BLaER1 (cell line): ENCODE measurements around the gene IFFO2.

Experiments used
- H3K27ac ChIP-seq: shearing (Covaris generic); formaldehyde crosslinking; 2 replicates; pipeline ENCODE4 v1.8.1; 2022
- H3K27me3 ChIP-seq: shearing (Covaris generic); formaldehyde crosslinking; 2 replicates; pipeline ENCODE4 v1.8.1; 2022
- H3K36me3 ChIP-seq: shearing (Covaris generic); formaldehyde crosslinking; 2 replicates; pipeline ENCODE4 v1.8.1; 2022
- H3K4me1 ChIP-seq: shearing (Covaris generic); formaldehyde crosslinking; 2 replicates; pipeline ENCODE4 v1.8.1; 2022
- H3K4me2 ChIP-seq: shearing (Covaris generic); formaldehyde crosslinking; 2 replicates; pipeline ENCODE4 v1.8.1; 2022
- H3K4me3 ChIP-seq: shearing (Covaris generic); formaldehyde crosslinking; 2 replicates; pipeline ENCODE4 v1.8.1; 2022
- H3K9ac ChIP-seq: shearing (Covaris generic); formaldehyde crosslinking; 2 replicates; pipeline ENCODE4 v1.8.1; 2022
- H3K9me3 ChIP-seq: shearing (Covaris generic); formaldehyde crosslinking; 2 replicates; pipeline ENCODE4 v1.8.1; 2022
- H4K20me1 ChIP-seq: shearing (Covaris generic); formaldehyde crosslinking; 2 replicates; pipeline ENCODE4 v1.8.1; 2022
- Cebpa-rat ChIP-seq: shearing (Covaris generic); IDR thresholded peaks from 2 replicates; pipeline ENCODE4 v1.8.1; 2022

The IFFO2 gene

DNA sequence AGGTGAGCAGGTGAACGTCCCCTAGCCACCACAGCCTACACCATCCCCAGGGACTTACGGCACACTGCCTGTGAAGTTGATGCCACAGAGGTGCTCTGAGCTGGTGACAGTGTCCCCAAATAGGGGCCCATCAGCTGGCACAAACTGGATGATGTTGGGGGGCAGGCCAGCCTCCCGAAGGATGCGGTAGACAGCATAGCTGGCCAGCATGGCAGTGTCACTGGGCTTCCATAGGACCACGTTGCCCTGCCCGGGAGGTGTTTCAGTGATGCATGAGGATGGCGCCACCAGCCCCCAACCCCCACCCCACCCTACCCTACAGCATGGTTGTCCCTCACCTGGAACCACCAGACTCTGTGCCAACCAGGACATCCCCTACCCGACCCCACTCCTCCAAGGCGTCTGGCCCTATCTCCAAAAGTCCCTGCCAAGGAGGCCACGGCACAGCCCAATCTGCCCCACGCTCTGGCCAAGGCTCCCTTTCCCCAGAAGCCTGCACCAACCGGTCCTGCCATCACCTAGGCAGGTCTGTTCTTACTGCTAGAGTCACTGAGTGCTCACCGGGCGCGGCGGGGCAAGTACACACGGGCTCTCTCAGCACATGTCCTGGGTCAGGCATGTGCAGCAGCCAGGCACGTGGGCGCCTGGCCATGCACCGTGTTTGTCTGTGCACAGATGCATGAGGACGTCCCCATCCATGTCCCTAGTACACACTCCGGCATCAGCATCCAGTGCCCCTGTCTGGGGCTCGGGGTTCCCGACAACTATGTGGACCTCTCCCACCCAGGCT is 74.6 kb downstream of the IFFO2 start:
- Histone ChIP-seq H4K20me1 (no peaks in the 10 kb centered on the region), H3K27ac (no peak overlapping the region), H3K9ac (no peak overlapping the region), H3K4me2 (no peak overlapping the region), H3K36me3 (peaks cover 64% of the 10 kb centered on the region), H3K9me3 (no peaks in the 10 kb centered on the region), H3K27me3 (no peaks in the 10 kb centered on the region), H3K4me1 (no peaks in the 10 kb centered on the region), H3K4me3 (no peak overlapping the region)
- no peak for TF ChIP-seq Cebpa-rat

DNA sequence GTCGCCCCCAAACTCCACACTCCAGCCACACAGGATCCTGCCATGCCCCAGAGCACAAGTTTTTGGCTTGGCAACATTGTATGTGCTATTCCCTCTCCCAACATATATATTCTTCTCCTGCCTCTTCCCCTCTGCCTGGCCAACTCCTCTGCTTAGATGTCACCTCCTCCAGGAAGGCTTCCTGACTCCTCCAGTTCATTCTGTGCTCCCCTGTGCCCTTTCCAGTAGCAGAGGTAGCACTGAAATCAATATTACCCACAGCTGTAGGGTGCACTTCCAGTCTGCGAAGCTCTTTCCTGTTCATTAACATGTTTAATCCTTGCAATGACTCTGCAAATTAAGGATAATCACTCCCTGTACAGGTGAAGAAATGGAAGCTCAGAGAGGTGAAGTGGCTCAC is 75.3 kb downstream of the IFFO2 start:
- peaks cover 64% of the 10 kb centered on the region for H3K36me3 ChIP-seq

DNA sequence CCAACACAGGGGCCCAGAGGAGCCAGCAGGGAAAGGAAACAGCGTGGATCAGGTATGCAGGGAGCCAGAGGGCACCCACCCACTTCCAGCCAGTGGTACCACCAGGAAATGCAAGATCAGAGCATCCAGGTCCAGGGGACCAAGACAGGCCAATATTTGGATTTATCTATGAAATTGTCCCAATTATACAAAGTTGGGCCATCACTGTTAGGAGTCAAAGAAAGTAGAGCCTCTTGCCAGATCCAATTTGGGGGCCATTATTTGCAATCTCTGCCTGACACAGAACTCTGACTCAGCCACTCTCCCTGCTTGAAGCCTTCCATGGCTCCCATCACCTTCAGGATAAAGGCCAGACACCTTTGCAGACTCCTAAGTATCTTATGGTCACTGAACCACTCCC is 75.9 kb downstream of the IFFO2 start:
- no peaks in the 10 kb centered on the region for H4K20me1 ChIP-seq
- no peaks in the 10 kb centered on the region for H3K4me1 ChIP-seq
- TF ChIP-seq Cebpa-rat = no peak
- H3K4me2 ChIP-seq = no peak overlapping the region
- no peaks in the 10 kb centered on the region for H3K9me3 ChIP-seq
- H3K27me3 ChIP-seq = no peaks in the 10 kb centered on the region
- H3K4me3 ChIP-seq = no peak overlapping the region
- peaks cover 67% of the 10 kb centered on the region for H3K36me3 ChIP-seq
- H3K27ac ChIP-seq = no peak overlapping the region
- H3K9ac ChIP-seq = no peak overlapping the region

More for the DNA sequence above, 75.3 kb downstream of the IFFO2 start:
- Histone ChIP-seq H3K4me3 (no peak overlapping the region), H3K4me1 (no peaks in the 10 kb centered on the region), H3K4me2 (no peak overlapping the region), H3K27ac (no peak overlapping the region), H3K9me3 (no peaks in the 10 kb centered on the region), H4K20me1 (no peaks in the 10 kb centered on the region), H3K9ac (no peak overlapping the region), H3K27me3 (no peaks in the 10 kb centered on the region)
- TF ChIP-seq Cebpa-rat = no peak

DNA sequence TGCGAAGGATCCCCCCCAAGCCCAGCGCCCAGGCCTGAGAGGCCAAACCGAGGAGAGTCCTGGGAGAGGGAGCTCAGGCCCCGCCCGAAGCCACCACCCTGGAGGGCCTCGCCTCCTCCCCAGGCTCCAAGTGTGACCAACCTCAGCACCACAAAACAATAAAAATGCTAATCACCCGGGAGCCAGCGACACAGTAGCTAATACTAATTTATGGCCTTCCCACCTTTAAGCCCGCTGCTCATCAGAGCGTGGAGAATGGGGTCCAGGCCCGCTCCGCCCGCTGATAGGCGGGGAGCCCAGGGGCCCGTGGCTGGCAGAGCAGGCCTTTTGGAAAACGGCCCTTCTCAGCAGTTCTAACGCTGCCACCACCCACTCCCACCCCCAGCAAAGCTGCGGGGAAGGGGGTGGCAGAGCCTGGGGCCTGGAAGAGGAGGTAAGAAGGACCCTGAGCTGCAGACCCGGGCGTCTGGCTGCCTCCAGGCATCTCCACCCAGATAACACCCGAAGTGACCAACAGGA is 76.6 kb downstream of the IFFO2 start:
- Histone ChIP-seq H3K36me3 (peaks cover 67% of the 10 kb centered on the region), H3K4me3 (no peak overlapping the region), H3K27ac (no peak overlapping the region), H3K9ac (no peak overlapping the region), H3K9me3 (no peaks in the 10 kb centered on the region), H4K20me1 (no peaks in the 10 kb centered on the region), H3K4me2 (no peak overlapping the region), H3K4me1 (no peaks in the 10 kb centered on the region), H3K27me3 (no peaks in the 10 kb centered on the region)
- no peak for TF ChIP-seq Cebpa-rat

DNA sequence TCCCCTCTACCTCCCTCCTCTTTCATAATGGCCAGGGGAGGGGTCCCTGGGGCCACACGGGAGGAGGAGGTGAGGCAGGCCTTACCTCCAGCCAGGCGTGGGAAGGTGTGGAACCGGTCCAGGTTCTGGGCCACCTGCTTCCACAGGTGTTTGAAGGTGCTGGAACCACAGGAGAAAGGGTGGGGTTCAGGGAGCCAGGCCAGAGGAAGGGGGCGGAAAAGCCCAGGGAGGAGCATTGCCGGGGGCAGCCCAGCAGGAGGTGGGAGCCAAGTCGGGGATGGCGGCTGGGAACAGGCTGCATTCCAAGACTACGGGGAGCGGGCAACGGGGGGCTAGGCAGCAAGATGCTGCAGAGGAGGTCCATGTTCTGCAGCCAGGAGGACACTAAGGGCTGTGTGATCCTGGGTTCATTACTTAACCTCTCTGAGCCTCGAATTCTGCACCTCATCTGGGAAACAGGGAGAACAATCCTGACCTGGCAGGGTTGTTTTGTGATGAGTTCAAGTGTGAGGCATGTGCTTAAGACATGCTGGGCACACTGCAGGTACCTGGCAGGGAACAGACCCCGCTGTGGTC is 77.2 kb downstream of the IFFO2 start:
- TF ChIP-seq Cebpa-rat = no peak
- Histone ChIP-seq H3K9me3 (no peaks in the 10 kb centered on the region), H3K4me2 (no peak overlapping the region), H3K36me3 (peaks cover 66% of the 10 kb centered on the region), H4K20me1 (no peaks in the 10 kb centered on the region), H3K4me3 (no peak overlapping the region), H3K27me3 (no peaks in the 10 kb centered on the region), H3K27ac (no peak overlapping the region), H3K9ac (no peak overlapping the region), H3K4me1 (no peaks in the 10 kb centered on the region)

DNA sequence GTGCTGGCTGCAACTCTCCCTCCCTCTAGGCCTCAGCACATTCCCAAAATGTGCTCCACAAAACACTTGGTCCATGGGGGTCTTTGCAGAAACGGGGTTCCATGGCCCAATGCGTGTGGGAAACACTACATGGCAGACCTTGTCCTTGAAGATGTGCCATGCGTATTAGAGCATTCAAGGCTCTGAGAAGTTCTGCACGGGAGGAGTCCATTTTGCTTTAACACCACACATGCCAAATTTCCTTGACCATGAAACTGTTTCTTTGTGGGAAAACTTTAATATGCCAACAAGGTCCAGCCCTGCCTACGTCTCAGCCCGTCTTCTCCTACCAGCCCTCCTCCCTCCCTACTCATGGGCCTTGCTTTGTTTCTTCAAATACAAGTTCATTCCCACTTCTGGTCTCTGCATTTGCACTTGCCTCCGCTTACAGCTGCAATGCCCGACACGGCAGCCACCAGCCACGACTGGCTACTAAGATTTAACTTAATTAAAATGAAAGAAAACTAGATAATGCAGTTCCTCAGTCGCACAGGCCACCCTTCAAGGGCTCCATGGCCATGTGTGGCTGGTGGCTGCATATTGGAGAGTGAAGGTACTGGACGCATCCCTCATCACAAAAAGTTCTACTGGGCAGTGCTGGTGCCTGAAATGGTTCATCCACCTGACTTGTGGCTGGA is 77.8 kb downstream of the IFFO2 start:
- H3K4me1 ChIP-seq = no peaks in the 10 kb centered on the region
- peaks cover 66% of the 10 kb centered on the region for H3K36me3 ChIP-seq
- no peak overlapping the region for H3K9ac ChIP-seq
- no peaks in the 10 kb centered on the region for H4K20me1 ChIP-seq
- H3K9me3 ChIP-seq = no peaks in the 10 kb centered on the region
- H3K27me3 ChIP-seq = no peaks in the 10 kb centered on the region
- TF ChIP-seq Cebpa-rat = no peak
- H3K4me2 ChIP-seq = no peak overlapping the region
- H3K4me3 ChIP-seq = no peak overlapping the region
- no peak overlapping the region for H3K27ac ChIP-seq

DNA sequence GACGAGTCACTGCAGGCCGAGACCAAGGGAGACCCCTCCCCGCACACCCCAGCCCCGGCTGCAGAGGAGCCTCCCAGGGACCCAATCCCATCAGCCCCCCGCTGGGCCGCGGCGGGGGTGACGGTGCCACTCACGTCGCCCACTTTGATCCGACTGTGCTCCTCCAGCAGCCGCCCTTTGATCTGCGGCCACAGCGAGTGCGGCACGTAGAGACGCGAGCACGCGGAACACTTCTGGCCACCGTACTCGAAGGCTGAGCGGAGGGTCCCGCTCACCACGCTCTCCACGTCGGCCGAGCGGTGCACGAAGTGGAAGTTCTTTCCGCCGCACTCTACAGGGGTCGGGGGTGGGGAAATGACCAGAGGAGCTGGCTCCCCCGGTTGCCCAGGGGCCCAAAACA is 79.2 kb downstream of the IFFO2 start:
- Histone ChIP-seq H3K4me3 (no peak overlapping the region), H4K20me1 (no peaks in the 10 kb centered on the region), H3K4me1 (no peaks in the 10 kb centered on the region), H3K36me3 (peaks cover 66% of the 10 kb centered on the region), H3K27me3 (no peaks in the 10 kb centered on the region), H3K9ac (no peak overlapping the region), H3K27ac (no peak overlapping the region), H3K9me3 (no peaks in the 10 kb centered on the region), H3K4me2 (no peak overlapping the region)
- no peak for TF ChIP-seq Cebpa-rat

DNA sequence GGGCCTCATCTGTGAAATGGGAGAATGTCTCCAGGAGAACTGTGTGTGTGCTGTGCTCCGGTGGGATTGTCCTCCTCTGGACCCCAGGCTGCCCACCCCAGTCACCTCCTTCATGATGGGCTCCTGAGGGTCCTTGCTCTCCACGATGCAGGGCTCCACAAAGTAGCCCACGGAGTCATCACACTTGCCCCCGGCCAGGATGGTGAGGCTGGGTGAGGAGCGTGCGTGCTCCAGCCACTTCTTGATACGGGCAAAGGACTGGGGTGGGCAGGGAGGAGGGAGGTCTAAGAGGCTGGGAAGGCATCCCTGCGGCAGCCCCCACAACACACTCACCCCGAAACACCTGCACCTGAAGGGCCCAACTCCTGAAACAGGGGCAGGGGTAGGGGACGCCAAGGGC is 80.3 kb downstream of the IFFO2 start:
- Histone ChIP-seq H3K36me3 (peaks cover 64% of the 10 kb centered on the region), H3K9me3 (no peaks in the 10 kb centered on the region), H3K27me3 (no peaks in the 10 kb centered on the region), H3K9ac (no peak overlapping the region), H3K4me1 (peaks cover 6% of the 10 kb centered on the region; the same call in 1 of the 2 replicates), H3K4me3 (no peak overlapping the region), H3K27ac (no peak overlapping the region), H4K20me1 (no peaks in the 10 kb centered on the region), H3K4me2 (no peak overlapping the region)
- TF ChIP-seq Cebpa-rat = no peak

DNA sequence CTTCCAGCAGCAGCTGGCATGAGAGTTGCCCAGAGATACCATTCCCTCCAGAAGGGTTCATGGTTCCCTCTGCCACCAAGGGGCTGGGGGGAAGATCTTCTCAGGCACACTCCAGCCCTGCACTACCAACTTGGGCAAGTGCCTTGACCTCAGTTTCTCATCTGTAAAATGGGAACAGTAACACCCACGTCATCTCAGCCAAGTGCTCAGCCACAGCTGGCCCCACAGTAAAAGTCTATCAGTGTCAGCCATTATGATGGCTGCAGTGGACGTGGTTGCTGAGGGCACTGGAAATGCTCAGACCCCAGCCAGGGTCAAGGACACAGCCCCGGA is 80.7 kb downstream of the IFFO2 start:
- Histone ChIP-seq H3K36me3 (peaks cover 59% of the 10 kb centered on the region), H4K20me1 (no peaks in the 10 kb centered on the region), H3K9ac (no peak overlapping the region), H3K27ac (no peak overlapping the region), H3K9me3 (no peaks in the 10 kb centered on the region), H3K4me2 (no peak overlapping the region), H3K4me1 (peaks cover 8% of the 10 kb centered on the region; the same call in 1 of the 2 replicates), H3K27me3 (no peaks in the 10 kb centered on the region), H3K4me3 (no peak overlapping the region)
- no peak for TF ChIP-seq Cebpa-rat
